GM12891 (cell line): Measurements from ENCODE around the gene MMP24OS.

ENCODE experiments used
- PAX5 ChIP-seq: IDR thresholded peaks from 2 replicates; pipeline ENCODE4 v1.6.1; 2011; ENCODE audit warnings: low read length, moderate library complexity, mild to moderate bottlenecking; ENCODE audit not compliant: insufficient read depth, severe bottlenecking
- POLR2A ChIP-seq: IDR thresholded peaks from 2 replicates; pipeline ENCODE4 v1.6.1; 2011; ENCODE audit warnings: low read depth, low read length, control low read depth
- POLR2AphosphoS5 ChIP-seq: IDR thresholded peaks from 2 replicates; pipeline ENCODE4 v1.6.1; 2011; ENCODE audit warnings: low read depth, low read length, control low read depth
- POU2F2 ChIP-seq: IDR thresholded peaks from 2 replicates; pipeline ENCODE4 v1.6.1; 2011; ENCODE audit warnings: low read depth, mild to moderate bottlenecking, control low read depth, low read length, moderate library complexity
- SPI1 ChIP-seq: IDR thresholded peaks from 2 replicates; pipeline ENCODE4 v1.6.1; 2011; ENCODE audit warnings: low read depth, low read length, control low read depth
- TAF1 ChIP-seq: IDR thresholded peaks from 2 replicates; pipeline ENCODE4 v1.6.1; 2011; ENCODE audit warnings: low read depth, low read length, control low read depth

DNA sequence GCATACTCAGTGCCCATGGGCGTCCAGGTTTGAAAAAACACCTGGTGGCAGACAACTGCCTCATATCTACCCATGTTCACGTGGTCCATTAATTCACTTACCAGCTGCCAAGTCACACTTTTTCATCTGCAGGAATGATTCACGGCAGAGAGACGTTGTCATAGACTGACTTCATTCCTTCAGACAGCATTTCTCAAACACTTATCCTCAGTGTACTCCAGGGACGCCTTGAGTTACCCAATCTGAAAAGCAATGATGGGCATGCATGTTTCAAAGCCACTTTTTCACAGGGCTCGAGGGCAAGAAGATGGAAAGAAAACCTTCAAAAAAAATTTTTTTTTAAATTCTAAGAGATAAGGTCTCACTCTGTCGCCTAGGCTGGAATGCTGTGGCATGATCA is 6.0 kb downstream of the MMP24OS start:
- TF ChIP-seq POLR2A (no peak), POLR2AphosphoS5 (no peak), TAF1 (no peak), POU2F2 (no peak), SPI1 (no peak), PAX5 (no peak)
